ENCODE data around the gene LMTK3. TPM values are rescaled to one million over a fixed set of nuclear protein-coding genes. Genes with fewer than 3 reads are reported as not detected.
A peak's percentile ranks its signal among the peaks of the same experiment; 100 is the strongest.

LMTK3 gene
- total and polyA plus RNA-seq, 9 of the 15 experiments (the other 6 are each of a cell fraction or from before 2014, with no cell fraction given), result 0.35 to 12.3 (median 2.0) TPM; not detected in 2

GRCh38 chr19:48469289-48469881 lies 42.2 kb downstream of the LMTK3 start, which contains the start of gene CYTH2 (continued):
- TF ChIP-seq ATF6 (CRISPR knock-in tag; IDR thresholded peaks at IDR 0.05), result no peak
- TF ChIP-seq MGA (IDR thresholded peaks at IDR 0.05), result no peak
- TF ChIP-seq BACH1 (tag; IDR thresholded peaks at IDR 0.05), result no peak
- TF ChIP-seq ID3 (CRISPR knock-in tag; IDR thresholded peaks at IDR 0.05), result no peak
- no peak for TF ChIP-seq ID3 (tag; IDR thresholded peaks at IDR 0.05)
- TF ChIP-seq SUPT5H (IDR thresholded peaks at IDR 0.05), result peak; percentile 96
- peak; percentile 62; the same call in 1 of the 2 replicates for TF ChIP-seq ZSCAN32 (CRISPR knock-in tag; IDR thresholded peaks at IDR 0.05)
- TF ChIP-seq FIP1L1 (IDR thresholded peaks at IDR 0.05; ENCODE audit: low read depth, low read length, poor library complexity, severe bottlenecking), result peak; percentile 92
- TF ChIP-seq ZNF511 (CRISPR knock-in tag; IDR thresholded peaks at IDR 0.05), result 0 out of 2 replicates have a peak, but pooled peaks have one; percentile 60
- TF ChIP-seq SMARCC2 (IDR thresholded peaks at IDR 0.05; ENCODE audit: low read depth), result no peak
- TF ChIP-seq ZFP1 (CRISPR knock-in tag; IDR thresholded peaks at IDR 0.05), result 0 out of 2 replicates have a peak, but pooled peaks have one; percentile 21
- peak; percentile 78 for TF ChIP-seq RBBP5 (IDR thresholded peaks at IDR 0.05; ENCODE audit: borderline replicate concordance, insufficient read depth, low read length, poor library complexity, severe bottlenecking)
- TF ChIP-seq CHD1 (IDR thresholded peaks at IDR 0.05; ENCODE audit: low read length), result peak; percentile 95
